ENCODE measurements around the gene HTRA3.

The HTRA3 gene

DNA sequence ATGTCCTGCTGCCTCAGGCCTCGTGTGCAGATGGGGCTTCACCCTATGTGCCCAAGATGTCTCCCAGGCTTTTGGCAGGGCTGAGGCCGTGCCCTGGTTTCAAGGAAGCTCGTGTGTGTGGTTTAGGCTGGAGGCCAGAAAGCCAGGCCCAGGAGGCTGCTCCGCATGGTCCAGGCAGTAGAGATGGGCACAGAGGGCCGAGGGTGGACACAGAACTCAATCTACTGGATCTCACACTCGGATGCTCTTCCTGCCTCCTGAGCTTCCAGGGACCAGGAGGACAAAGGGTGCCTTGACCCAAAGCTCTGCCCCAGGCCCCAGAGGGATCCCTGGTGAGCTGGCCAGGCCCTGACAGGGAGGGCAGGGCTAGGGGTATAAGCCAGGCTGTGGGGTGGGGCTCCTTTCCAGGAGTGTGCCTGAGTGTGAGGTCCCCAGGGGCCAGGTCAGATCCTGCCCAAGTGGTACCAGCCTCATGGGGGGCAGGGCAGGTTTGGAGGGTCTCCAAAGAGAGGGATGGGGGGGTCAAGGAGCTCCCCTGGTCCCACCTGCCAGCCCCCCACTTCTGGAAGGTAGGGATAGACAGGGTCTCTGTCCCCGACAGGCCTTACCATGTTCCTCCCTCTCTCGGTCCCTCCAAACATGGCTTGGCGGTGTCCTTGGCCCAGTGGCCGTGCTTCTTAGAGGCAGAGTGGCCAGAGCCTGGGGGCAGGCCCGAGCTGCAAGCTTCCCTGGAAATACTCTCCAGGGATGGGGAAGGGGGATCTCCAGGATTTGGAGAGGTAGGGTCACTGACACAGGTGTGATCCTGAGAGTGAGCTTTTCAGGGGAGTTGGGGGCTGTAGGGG is 23.8 kb downstream of the HTRA3 start:
- Histone ChIP-seq H3K4me1 (ENCODE audit: control insufficient read depth, insufficient read depth, low read length) (peaks cover 3% of the 10 kb centered on the region), H3K9me3 (ENCODE audit: control insufficient read depth, low read length) (no peaks in the 10 kb centered on the region), H3K36me3 (ENCODE audit: control insufficient read depth, insufficient read depth, low read length, severe bottlenecking) (peaks cover 10% of the 10 kb centered on the region), H3K4me3 (ENCODE audit: low read length) (no peak overlapping the region), H3K27me3 (replicated peaks; ENCODE audit: control insufficient read depth, insufficient read depth, low read length) (no peaks in the 10 kb centered on the region), H3K9ac (ENCODE audit: low read length) (no peak overlapping the region)
- DNase-seq (ENCODE audit: low read depth), result no peak

DNA sequence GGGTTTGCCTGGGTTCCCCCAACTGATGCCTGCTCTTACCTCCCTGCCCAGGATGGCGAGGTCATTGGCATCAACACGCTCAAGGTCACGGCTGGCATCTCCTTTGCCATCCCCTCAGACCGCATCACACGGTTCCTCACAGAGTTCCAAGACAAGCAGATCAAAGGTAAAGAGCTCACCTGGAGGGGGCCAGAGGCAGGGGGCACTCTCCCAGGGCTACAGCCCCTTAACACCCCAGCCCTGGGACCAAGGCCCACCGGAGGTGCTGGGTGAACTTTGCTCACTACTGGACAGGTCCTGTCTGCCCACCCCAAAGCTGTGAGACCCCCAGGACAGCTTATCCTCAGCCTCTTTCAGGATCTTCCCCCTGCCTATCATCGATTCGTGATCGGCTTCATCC is 24.5 kb downstream of the HTRA3 start:
- no peak overlapping the region for H3K4me3 ChIP-seq (ENCODE audit: low read length)
- no peak overlapping the region for H3K9ac ChIP-seq (ENCODE audit: low read length)
- peaks cover 10% of the 10 kb centered on the region for H3K36me3 ChIP-seq (ENCODE audit: control insufficient read depth, insufficient read depth, low read length, severe bottlenecking)
- no peak for DNase-seq (ENCODE audit: low read depth)
- no peaks in the 10 kb centered on the region for H3K27me3 ChIP-seq (replicated peaks; ENCODE audit: control insufficient read depth, insufficient read depth, low read length)
- H3K9me3 ChIP-seq (ENCODE audit: control insufficient read depth, low read length), result no peaks in the 10 kb centered on the region
- H3K4me1 ChIP-seq (ENCODE audit: control insufficient read depth, insufficient read depth, low read length), result peaks cover 3% of the 10 kb centered on the region

DNA sequence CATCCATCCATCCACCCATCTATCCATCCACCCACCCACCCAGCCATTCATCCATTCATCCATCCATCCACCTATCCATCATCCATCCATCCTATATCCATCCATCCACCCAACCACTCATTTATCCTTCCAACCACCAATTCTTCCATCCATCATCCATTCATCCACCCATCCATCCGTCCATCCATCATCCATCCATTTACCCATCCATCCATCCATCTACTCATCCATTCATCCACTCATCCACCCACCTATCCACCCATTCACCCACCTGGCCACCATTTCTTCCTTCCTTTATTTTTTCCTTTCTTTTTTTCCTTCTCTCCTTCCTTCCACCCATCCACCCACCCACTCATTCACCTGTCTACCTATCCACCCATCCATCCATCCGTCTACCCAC is 25.2 kb downstream of the HTRA3 start:
- no peak for DNase-seq (ENCODE audit: low read depth)
- Histone ChIP-seq H3K36me3 (ENCODE audit: control insufficient read depth, insufficient read depth, low read length, severe bottlenecking) (peaks cover 10% of the 10 kb centered on the region), H3K9me3 (ENCODE audit: control insufficient read depth, low read length) (no peaks in the 10 kb centered on the region), H3K9ac (ENCODE audit: low read length) (no peak overlapping the region), H3K27me3 (replicated peaks; ENCODE audit: control insufficient read depth, insufficient read depth, low read length) (no peaks in the 10 kb centered on the region), H3K4me1 (ENCODE audit: control insufficient read depth, insufficient read depth, low read length) (peaks cover 3% of the 10 kb centered on the region), H3K4me3 (ENCODE audit: low read length) (no peak overlapping the region)

DNA sequence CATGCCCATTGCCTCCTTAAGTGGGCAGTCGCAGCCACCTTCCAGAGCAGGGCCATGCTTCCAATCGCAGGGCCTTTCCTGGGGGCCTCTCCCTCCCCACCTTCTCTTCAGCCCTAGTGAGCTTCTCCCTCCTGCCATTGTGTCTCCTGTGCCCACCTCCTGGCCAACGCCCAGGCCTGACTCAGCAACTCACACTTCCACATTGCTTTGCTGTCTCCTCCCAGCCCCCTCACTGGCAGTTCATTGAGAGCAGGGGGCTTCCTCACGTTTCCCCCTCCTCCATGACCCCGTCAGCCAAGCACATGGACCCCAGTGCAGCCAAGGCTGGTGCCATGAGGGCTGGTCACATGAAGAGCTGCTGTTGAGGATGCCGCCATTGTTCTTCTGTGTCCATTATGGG is 25.9 kb downstream of the HTRA3 start:
- Histone ChIP-seq H3K27me3 (replicated peaks; ENCODE audit: control insufficient read depth, insufficient read depth, low read length) (no peaks in the 10 kb centered on the region), H3K36me3 (ENCODE audit: control insufficient read depth, insufficient read depth, low read length, severe bottlenecking) (peaks cover 10% of the 10 kb centered on the region), H3K9me3 (ENCODE audit: control insufficient read depth, low read length) (no peaks in the 10 kb centered on the region), H3K9ac (ENCODE audit: low read length) (no peak overlapping the region), H3K4me1 (ENCODE audit: control insufficient read depth, insufficient read depth, low read length) (peaks cover 3% of the 10 kb centered on the region), H3K4me3 (ENCODE audit: low read length) (no peak overlapping the region)
- no peak for DNase-seq (ENCODE audit: low read depth)

DNA sequence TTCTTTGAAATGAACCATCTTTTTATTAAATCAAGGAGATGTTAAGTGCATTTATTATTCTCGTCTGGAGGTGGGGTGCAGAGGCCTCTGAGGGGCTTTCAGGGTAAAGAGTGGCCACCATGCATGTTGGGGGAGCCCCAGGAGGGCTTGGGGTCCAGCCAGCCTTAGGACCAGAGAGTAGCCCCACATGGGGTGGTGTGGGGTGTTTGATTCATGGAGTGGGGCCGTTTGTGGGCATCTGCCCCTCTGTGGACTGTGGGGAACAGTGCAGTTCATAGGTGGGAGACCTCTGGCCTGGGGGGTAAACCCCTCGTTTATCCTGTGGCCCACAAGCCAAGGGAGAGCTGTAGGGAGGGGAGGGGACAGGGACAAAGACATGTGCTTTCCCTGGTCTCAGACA is 26.9 kb downstream of the HTRA3 start:
- DNase-seq (ENCODE audit: low read depth), result no peak
- H3K4me1 ChIP-seq (ENCODE audit: control insufficient read depth, insufficient read depth, low read length), result peaks cover 3% of the 10 kb centered on the region
- H3K9me3 ChIP-seq (ENCODE audit: control insufficient read depth, low read length), result no peaks in the 10 kb centered on the region
- no peaks in the 10 kb centered on the region for H3K27me3 ChIP-seq (replicated peaks; ENCODE audit: control insufficient read depth, insufficient read depth, low read length)
- H3K4me3 ChIP-seq (ENCODE audit: low read length), result no peak overlapping the region
- H3K36me3 ChIP-seq (ENCODE audit: control insufficient read depth, insufficient read depth, low read length, severe bottlenecking), result peaks cover 10% of the 10 kb centered on the region
- H3K9ac ChIP-seq (ENCODE audit: low read length), result no peak overlapping the region

DNA sequence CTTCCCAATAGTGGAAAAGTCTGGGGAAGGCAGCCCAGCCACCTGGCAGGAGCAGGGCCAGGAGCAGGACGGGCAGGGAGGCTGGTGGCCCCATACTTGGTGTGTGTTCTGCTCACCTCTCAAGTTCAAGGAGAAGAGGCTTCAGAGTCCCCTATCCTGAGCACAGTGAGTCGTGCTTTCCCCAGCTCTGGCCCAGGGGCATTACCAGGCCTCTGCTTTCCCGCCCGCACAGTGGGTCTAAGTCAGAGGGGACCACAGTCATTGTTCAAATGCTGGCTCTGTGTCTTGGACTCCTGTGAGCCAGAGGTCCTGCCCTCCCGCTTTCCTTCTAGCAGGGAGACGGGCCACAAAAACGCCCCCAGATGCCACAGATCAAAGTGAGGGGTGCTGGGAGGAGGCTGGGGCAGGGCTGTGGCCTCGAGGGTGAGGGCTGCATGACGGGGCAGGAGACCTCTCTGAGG is 27.6 kb downstream of the HTRA3 start:
- Histone ChIP-seq H3K4me1 (ENCODE audit: control insufficient read depth, insufficient read depth, low read length) (peaks cover 3% of the 10 kb centered on the region), H3K36me3 (ENCODE audit: control insufficient read depth, insufficient read depth, low read length, severe bottlenecking) (peaks cover 10% of the 10 kb centered on the region), H3K4me3 (ENCODE audit: low read length) (no peak overlapping the region), H3K9me3 (ENCODE audit: control insufficient read depth, low read length) (no peaks in the 10 kb centered on the region), H3K9ac (ENCODE audit: low read length) (no peak overlapping the region), H3K27me3 (replicated peaks; ENCODE audit: control insufficient read depth, insufficient read depth, low read length) (no peaks in the 10 kb centered on the region)
- no peak for DNase-seq (ENCODE audit: low read depth)

DNA sequence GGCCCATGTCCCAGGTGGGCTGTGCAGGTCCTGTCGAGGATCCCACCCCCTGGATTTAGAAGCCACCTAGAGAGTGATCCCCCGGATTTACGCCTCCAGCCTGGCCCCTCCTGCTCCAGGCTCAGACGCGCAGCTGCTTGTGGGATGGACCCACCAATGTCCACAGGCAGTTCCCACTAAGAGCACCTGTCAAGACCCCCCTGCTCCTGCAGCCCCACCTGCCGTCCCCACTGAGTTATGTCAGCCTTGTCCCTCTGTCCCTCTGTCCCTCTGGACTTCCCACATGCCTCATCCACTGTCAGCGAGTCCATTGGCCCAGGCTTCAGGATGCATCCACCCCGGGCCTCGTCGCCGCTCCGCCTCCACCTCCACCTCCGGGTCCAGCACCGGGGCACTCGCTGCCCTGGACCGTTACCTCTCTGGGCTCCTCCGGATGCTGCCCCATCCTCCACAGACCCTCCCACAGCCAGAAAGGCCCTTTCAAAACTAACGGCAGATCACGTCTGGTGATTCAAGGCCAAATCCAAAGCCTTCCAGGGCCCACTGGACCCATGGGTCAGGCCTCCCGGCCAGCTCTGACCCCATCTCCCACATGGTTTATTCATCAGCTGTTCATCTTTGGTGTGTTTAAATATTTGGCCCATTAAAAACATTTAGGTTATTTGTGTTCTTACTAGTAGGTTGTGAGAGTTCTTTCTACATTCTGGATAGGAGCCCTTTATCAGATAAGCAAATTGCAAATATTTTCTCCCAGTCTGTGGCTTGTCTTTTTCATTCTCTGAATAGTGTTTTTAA is 28.3 kb downstream of the HTRA3 start:
- DNase-seq (ENCODE audit: low read depth), result no peak
- Histone ChIP-seq H3K36me3 (ENCODE audit: control insufficient read depth, insufficient read depth, low read length, severe bottlenecking) (peaks cover 10% of the 10 kb centered on the region), H3K9me3 (ENCODE audit: control insufficient read depth, low read length) (no peaks in the 10 kb centered on the region), H3K4me3 (ENCODE audit: low read length) (no peak overlapping the region), H3K4me1 (ENCODE audit: control insufficient read depth, insufficient read depth, low read length) (peaks cover 3% of the 10 kb centered on the region), H3K9ac (ENCODE audit: low read length) (no peak overlapping the region), H3K27me3 (replicated peaks; ENCODE audit: control insufficient read depth, insufficient read depth, low read length) (no peaks in the 10 kb centered on the region)

DNA sequence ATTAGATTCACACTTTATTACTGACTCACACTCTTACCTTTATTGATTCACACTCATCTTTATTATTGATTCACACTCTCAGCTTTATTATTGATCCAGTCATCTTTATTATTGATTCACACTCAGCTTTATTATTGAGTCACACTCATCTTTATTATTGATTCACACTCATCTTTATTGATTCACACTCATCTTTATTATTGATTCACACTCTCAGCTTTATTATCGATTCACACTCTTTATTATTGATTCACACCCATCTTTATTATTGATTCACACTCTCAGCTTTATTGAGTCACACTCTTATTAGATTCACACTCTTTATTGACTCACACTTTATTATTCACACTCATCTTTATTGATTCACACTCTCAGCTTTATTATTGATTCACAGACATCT is 31.3 kb downstream of the HTRA3 start:
- Histone ChIP-seq H3K9me3 (ENCODE audit: control insufficient read depth, low read length) (no peaks in the 10 kb centered on the region), H3K4me1 (ENCODE audit: control insufficient read depth, insufficient read depth, low read length) (peaks cover 20% of the 10 kb centered on the region), H3K27me3 (replicated peaks; ENCODE audit: control insufficient read depth, insufficient read depth, low read length) (no peaks in the 10 kb centered on the region), H3K4me3 (ENCODE audit: low read length) (no peak overlapping the region), H3K9ac (ENCODE audit: low read length) (no peak overlapping the region), H3K36me3 (ENCODE audit: control insufficient read depth, insufficient read depth, low read length, severe bottlenecking) (no peaks in the 10 kb centered on the region)
- no peak for DNase-seq (ENCODE audit: low read depth)

DNA sequence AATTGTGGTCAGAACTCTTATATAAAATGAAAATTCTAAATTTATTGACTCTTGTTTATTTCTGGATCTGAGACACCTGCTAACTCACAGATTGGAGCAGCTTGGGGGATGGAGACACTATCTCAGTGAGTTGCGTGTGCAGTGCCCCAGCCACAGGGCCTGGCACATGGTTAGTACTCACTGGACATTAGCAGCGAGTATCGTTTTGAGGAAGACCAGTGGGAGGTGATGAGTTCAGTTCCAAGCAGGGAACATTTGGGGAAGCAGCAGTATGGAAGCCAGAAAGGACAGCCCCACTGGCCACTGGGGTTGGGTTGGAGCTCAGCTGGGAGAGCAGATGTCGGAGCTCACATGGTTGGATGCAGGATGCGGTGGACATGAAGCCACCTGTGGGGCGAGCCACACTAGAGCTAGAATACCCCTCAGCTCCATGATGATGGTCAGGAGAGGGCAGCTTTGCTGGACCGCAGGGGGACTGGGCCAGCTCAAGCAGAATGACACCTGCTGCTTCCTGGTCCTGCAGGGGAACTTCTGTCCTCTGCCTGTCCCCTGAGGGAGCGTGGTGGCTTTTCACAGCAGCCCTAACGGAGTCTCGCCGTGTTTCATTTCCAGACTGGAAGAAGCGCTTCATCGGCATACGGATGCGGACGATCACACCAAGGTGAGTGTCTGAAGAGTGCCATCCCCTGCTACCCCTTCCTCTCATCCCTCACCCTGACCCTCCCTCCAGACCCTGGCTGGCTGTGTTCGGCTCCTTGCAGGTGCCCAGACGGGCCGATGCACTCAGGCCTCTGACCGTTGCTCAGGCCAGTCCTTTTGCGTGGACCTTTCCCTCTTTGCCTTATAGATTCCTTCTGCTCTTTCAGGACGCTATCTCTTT is 32.5 kb downstream of the HTRA3 start:
- no peak overlapping the region for H3K4me3 ChIP-seq (ENCODE audit: low read length)
- H3K4me1 ChIP-seq (ENCODE audit: control insufficient read depth, insufficient read depth, low read length), result peaks cover 33% of the 10 kb centered on the region
- DNase-seq (ENCODE audit: low read depth), result no peak
- no peak overlapping the region for H3K9ac ChIP-seq (ENCODE audit: low read length)
- H3K36me3 ChIP-seq (ENCODE audit: control insufficient read depth, insufficient read depth, low read length, severe bottlenecking), result no peaks in the 10 kb centered on the region
- no peaks in the 10 kb centered on the region for H3K9me3 ChIP-seq (ENCODE audit: control insufficient read depth, low read length)
- H3K27me3 ChIP-seq (replicated peaks; ENCODE audit: control insufficient read depth, insufficient read depth, low read length), result no peaks in the 10 kb centered on the region

DNA sequence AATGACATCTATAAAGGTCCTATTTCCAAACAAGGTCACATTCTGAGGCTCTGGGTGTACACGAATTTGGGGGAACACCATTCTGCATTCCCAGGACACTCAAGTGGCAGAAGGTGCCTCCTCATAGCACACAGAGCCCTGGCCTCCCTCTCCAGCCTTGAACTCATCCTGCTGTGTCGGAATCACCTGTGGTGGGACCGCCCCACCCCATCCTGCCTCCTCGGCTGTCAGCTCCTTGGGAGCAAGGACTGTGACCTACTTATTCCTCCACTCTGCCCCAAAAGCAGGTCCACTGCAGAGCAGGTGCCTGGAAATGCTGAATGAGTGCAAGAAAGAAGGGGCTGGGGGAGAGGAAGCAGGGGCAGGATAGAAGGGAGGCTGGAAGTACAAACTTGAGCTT is 33.5 kb downstream of the HTRA3 start:
- Histone ChIP-seq H3K9ac (ENCODE audit: low read length) (no peak overlapping the region), H3K4me3 (ENCODE audit: low read length) (no peak overlapping the region), H3K4me1 (ENCODE audit: control insufficient read depth, insufficient read depth, low read length) (peaks cover 33% of the 10 kb centered on the region), H3K27me3 (replicated peaks; ENCODE audit: control insufficient read depth, insufficient read depth, low read length) (no peaks in the 10 kb centered on the region), H3K36me3 (ENCODE audit: control insufficient read depth, insufficient read depth, low read length, severe bottlenecking) (no peaks in the 10 kb centered on the region), H3K9me3 (ENCODE audit: control insufficient read depth, low read length) (no peaks in the 10 kb centered on the region)
- no peak for DNase-seq (ENCODE audit: low read depth)
